ENCODE results near the gene DNAJC17.

GRCh38 chr15:40747685-40748631 is 59.3 kb downstream of the DNAJC17 start:
- TF ChIP-seq SNRNP70 (IDR thresholded peaks at IDR 0.05; ENCODE audit: low read depth, low read length) = no peak
- TF ChIP-seq ZNF317 (CRISPR knock-in tag; IDR thresholded peaks at IDR 0.05) = no peak
- no peak for TF ChIP-seq MTF1 (CRISPR knock-in tag; IDR thresholded peaks at IDR 0.05)
- no peak for TF ChIP-seq ZNF891 (CRISPR knock-in tag; IDR thresholded peaks at IDR 0.05)
- no peak for TF ChIP-seq MTA1 (CRISPR knock-in tag; IDR thresholded peaks at IDR 0.05; ENCODE audit: borderline replicate concordance)
- TF ChIP-seq DMAP1 (CRISPR knock-in tag; IDR thresholded peaks at IDR 0.05) = no peak
- TF ChIP-seq NFE2L1 (CRISPR knock-in tag; IDR thresholded peaks at IDR 0.05; ENCODE audit: borderline replicate concordance) = no peak
- TF ChIP-seq KDM5B (CRISPR knock-in tag; IDR thresholded peaks at IDR 0.05; ENCODE audit: borderline replicate concordance) = no peak
- no peak for TF ChIP-seq FOXA1 (IDR thresholded peaks at IDR 0.05)
- TF ChIP-seq FOXA1 (CRISPR knock-in tag; IDR thresholded peaks at IDR 0.05) = no peak
- no peak for TF ChIP-seq ZNF274 (CRISPR knock-in tag; IDR thresholded peaks at IDR 0.05)
- TF ChIP-seq ATM (IDR thresholded peaks at IDR 0.05; ENCODE audit: borderline replicate concordance) = no peak

Measured in HepG2 (cell line).